ENCODE measurements around the gene ECM2.
A peak's percentile ranks its signal among the peaks of the same experiment; 100 is the strongest.

Gene ECM2

GRCh38 chr9:92482805-92483204 is 53.0 kb downstream of the ECM2 start:
- H3K4me3 ChIP-seq (ENCODE audit: low read length): no peak overlapping the region
- TF ChIP-seq, protein P1, sequence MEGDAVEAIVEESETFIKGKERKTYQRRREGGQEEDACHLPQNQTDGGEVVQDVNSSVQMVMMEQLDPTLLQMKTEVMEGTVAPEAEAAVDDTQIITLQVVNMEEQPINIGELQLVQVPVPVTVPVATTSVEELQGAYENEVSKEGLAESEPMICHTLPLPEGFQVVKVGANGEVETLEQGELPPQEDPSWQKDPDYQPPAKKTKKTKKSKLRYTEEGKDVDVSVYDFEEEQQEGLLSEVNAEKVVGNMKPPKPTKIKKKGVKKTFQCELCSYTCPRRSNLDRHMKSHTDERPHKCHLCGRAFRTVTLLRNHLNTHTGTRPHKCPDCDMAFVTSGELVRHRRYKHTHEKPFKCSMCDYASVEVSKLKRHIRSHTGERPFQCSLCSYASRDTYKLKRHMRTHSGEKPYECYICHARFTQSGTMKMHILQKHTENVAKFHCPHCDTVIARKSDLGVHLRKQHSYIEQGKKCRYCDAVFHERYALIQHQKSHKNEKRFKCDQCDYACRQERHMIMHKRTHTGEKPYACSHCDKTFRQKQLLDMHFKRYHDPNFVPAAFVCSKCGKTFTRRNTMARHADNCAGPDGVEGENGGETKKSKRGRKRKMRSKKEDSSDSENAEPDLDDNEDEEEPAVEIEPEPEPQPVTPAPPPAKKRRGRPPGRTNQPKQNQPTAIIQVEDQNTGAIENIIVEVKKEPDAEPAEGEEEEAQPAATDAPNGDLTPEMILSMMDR (IDR thresholded peaks at IDR 0.05; ENCODE audit: insufficient read depth, low read depth, low read length, missing control alignments): no peak
- no peak for DNase-seq (ENCODE audit: low read depth)

GRCh38 chr9:92482329-92482728 is 53.5 kb downstream of the ECM2 start, which contains the start of gene ASPN:
Gene ASPN, minus strand, starts transcription at chr9:92482506.
- no peak within 1 kb of the TSS for H3K4me3 ChIP-seq (ENCODE audit: low read length)
- TF ChIP-seq, protein P1 (IDR thresholded peaks at IDR 0.05; ENCODE audit: insufficient read depth, low read depth, low read length, missing control alignments): no peak
- DNase-seq (ENCODE audit: low read depth): no peak

- DNase-seq (ENCODE audit: low read depth): peak; percentile 68
- TF ChIP-seq, protein P1 (IDR thresholded peaks at IDR 0.05; ENCODE audit: insufficient read depth, low read depth, low read length, missing control alignments): no peak
- no peak overlapping the region for H3K4me3 ChIP-seq (ENCODE audit: low read length)
Measured at GRCh38 chr9:92480986-92481633, 54.7 kb downstream of the ECM2 start.

- peak; percentile 34 for DNase-seq (ENCODE audit: low read depth)
- TF ChIP-seq, protein P1 (IDR thresholded peaks at IDR 0.05; ENCODE audit: insufficient read depth, low read depth, low read length, missing control alignments): no peak
- H3K4me3 ChIP-seq (ENCODE audit: low read length): no peak overlapping the region
Measured at GRCh38 chr9:92480291-92480771, 55.5 kb downstream of the ECM2 start.

- TF ChIP-seq, protein P1 (IDR thresholded peaks at IDR 0.05; ENCODE audit: insufficient read depth, low read depth, low read length, missing control alignments): no peak
- H3K4me3 ChIP-seq (ENCODE audit: low read length): no peak overlapping the region
- DNase-seq (ENCODE audit: low read depth): no peak
Measured at GRCh38 chr9:92479346-92479745, 56.4 kb downstream of the ECM2 start.

DNA sequence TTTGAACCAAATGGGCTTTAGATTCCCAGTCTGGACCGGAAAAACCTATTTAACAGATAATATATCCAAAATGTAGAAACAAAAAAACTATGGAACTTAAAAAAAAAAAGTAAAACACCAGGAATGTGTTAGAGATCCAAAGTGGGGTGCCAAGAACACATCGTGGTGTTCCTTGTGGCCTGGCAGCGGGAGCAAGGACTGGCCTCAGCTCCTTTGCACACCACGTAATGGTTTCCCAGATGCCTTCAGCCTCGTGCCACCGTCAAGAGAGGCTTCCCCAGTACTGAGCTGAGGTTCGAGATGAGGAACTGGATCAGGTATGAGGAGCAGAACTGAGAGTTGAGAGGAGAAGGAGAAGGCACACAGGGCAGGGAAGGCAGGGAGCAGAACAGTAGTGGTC is 57.0 kb downstream of the ECM2 start:
- H3K4me3 ChIP-seq (ENCODE audit: low read length): no peak overlapping the region
- DNase-seq (ENCODE audit: low read depth): no peak
- TF ChIP-seq, protein P1 (IDR thresholded peaks at IDR 0.05; ENCODE audit: insufficient read depth, low read depth, low read length, missing control alignments): no peak

GRCh38 chr9:92476962-92477361 is 58.8 kb downstream of the ECM2 start:
- no peak for DNase-seq (ENCODE audit: low read depth)
- H3K4me3 ChIP-seq (ENCODE audit: low read length): no peak overlapping the region
- TF ChIP-seq, protein P1 (IDR thresholded peaks at IDR 0.05; ENCODE audit: insufficient read depth, low read depth, low read length, missing control alignments): no peak
